WTC11 (cell line): ENCODE measurements around the gene OTUB1.

ENCODE experiments used
- NR2C2 ChIP-seq: sonication (generic); formaldehyde crosslinking; IDR thresholded peaks from 2 replicates; pipeline ENCODE4 v1.8.0; 2022; ENCODE audit warnings: mild to moderate bottlenecking, missing genetic modification reagents
- TF ChIP-seq, protein P1 (sequence below): sonication (generic); formaldehyde crosslinking; IDR thresholded peaks from 2 replicates; pipeline ENCODE4 v1.8.1; 2023; ENCODE audit warnings: mild to moderate bottlenecking, missing genetic modification reagents, moderate library complexity
- TF ChIP-seq, protein P2 (sequence below): sonication (generic); formaldehyde crosslinking; IDR thresholded peaks from 2 replicates; pipeline ENCODE4 v1.8.0; 2023; ENCODE audit warnings: missing genetic modification reagents, mild to moderate bottlenecking, borderline replicate concordance
- TF ChIP-seq, protein P3 (sequence below): sonication (generic); formaldehyde crosslinking; IDR thresholded peaks from 2 replicates; pipeline ENCODE4 v1.8.0; 2022; ENCODE audit warnings: mild to moderate bottlenecking, missing genetic modification reagents
- TF ChIP-seq, protein P4 (sequence below): fragments of 200-600 bp; IDR thresholded peaks from 2 replicates; pipeline ENCODE4 v1.8.0; 2022; ENCODE audit warnings: antibody characterized with exemption

DNA sequence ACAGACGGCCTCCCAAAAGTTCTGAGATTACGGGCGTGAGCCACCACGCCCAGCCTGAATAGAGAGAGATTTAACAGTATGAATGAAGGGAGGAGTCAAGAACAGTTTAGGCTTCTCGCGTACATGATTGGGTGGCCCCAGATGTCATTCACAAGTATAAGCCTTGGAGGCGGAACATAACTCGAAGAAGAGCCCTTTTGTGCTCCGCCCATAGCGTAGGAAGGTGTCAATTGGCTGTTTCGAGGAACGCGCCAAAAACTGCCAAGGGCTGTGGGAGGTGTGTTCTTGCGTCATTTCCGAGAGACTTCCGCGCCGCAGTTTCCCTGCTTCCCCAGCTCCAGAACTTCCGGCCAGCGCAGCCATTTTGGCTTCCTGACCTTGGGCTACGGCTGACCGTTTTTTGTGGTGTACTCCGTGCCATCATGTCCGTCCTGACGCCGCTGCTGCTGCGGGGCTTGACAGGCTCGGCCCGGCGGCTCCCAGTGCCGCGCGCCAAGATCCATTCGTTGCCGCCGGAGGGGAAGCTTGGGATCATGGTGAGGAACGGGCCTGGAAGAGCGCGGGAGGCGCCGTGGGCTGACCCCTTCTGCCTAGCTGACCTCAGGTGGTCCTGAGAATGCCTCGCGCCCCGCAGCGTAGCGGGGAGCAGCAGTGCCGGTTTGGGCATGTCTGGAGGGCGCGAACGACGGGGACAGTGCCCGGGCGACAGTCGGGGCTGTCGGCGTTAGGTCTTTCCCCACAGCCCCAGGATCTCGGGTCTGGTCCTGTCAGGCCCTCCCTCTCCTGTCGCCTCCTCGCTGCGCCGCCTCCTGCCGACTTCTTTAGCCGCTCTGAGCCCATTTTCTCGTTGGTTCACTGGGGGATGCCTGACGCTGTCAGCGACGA, 11.7 kb upstream of the OTUB1 start, which contains the start of gene COX8A:
- TF ChIP-seq, protein P1, sequence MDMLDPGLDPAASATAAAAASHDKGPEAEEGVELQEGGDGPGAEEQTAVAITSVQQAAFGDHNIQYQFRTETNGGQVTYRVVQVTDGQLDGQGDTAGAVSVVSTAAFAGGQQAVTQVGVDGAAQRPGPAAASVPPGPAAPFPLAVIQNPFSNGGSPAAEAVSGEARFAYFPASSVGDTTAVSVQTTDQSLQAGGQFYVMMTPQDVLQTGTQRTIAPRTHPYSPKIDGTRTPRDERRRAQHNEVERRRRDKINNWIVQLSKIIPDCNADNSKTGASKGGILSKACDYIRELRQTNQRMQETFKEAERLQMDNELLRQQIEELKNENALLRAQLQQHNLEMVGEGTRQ (CRISPR knock-in tag), result no peak
- no peak for TF ChIP-seq NR2C2 (CRISPR knock-in tag)
- TF ChIP-seq, protein P2, sequence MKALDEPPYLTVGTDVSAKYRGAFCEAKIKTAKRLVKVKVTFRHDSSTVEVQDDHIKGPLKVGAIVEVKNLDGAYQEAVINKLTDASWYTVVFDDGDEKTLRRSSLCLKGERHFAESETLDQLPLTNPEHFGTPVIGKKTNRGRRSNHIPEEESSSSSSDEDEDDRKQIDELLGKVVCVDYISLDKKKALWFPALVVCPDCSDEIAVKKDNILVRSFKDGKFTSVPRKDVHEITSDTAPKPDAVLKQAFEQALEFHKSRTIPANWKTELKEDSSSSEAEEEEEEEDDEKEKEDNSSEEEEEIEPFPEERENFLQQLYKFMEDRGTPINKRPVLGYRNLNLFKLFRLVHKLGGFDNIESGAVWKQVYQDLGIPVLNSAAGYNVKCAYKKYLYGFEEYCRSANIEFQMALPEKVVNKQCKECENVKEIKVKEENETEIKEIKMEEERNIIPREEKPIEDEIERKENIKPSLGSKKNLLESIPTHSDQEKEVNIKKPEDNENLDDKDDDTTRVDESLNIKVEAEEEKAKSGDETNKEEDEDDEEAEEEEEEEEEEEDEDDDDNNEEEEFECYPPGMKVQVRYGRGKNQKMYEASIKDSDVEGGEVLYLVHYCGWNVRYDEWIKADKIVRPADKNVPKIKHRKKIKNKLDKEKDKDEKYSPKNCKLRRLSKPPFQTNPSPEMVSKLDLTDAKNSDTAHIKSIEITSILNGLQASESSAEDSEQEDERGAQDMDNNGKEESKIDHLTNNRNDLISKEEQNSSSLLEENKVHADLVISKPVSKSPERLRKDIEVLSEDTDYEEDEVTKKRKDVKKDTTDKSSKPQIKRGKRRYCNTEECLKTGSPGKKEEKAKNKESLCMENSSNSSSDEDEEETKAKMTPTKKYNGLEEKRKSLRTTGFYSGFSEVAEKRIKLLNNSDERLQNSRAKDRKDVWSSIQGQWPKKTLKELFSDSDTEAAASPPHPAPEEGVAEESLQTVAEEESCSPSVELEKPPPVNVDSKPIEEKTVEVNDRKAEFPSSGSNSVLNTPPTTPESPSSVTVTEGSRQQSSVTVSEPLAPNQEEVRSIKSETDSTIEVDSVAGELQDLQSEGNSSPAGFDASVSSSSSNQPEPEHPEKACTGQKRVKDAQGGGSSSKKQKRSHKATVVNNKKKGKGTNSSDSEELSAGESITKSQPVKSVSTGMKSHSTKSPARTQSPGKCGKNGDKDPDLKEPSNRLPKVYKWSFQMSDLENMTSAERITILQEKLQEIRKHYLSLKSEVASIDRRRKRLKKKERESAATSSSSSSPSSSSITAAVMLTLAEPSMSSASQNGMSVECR (CRISPR knock-in tag), result peak; percentile 88
- TF ChIP-seq, protein P3, sequence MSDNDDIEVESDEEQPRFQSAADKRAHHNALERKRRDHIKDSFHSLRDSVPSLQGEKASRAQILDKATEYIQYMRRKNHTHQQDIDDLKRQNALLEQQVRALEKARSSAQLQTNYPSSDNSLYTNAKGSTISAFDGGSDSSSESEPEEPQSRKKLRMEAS (CRISPR knock-in tag), result peak; percentile 80
- TF ChIP-seq, protein P4, sequence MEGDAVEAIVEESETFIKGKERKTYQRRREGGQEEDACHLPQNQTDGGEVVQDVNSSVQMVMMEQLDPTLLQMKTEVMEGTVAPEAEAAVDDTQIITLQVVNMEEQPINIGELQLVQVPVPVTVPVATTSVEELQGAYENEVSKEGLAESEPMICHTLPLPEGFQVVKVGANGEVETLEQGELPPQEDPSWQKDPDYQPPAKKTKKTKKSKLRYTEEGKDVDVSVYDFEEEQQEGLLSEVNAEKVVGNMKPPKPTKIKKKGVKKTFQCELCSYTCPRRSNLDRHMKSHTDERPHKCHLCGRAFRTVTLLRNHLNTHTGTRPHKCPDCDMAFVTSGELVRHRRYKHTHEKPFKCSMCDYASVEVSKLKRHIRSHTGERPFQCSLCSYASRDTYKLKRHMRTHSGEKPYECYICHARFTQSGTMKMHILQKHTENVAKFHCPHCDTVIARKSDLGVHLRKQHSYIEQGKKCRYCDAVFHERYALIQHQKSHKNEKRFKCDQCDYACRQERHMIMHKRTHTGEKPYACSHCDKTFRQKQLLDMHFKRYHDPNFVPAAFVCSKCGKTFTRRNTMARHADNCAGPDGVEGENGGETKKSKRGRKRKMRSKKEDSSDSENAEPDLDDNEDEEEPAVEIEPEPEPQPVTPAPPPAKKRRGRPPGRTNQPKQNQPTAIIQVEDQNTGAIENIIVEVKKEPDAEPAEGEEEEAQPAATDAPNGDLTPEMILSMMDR, result no peak
